Ishikawa (cell line): ENCODE data around the gene GNG12.

Experiments used
- CEBPB ChIP-seq: IDR thresholded peaks from 2 replicates; pipeline ENCODE4 v1.6.1; 2012
- CREB1 ChIP-seq: IDR thresholded peaks from 2 replicates; pipeline ENCODE4 v1.6.1; 2012; ENCODE audit warnings: low read depth
- EGR1 ChIP-seq: IDR thresholded peaks from 2 replicates; pipeline ENCODE4 v1.6.1; 2012
- EP300 ChIP-seq: IDR thresholded peaks from 2 replicates; pipeline ENCODE4 v1.6.1; 2012; ENCODE audit warnings: borderline replicate concordance
- FOXM1 ChIP-seq: IDR thresholded peaks from 2 replicates; pipeline ENCODE4 v1.6.1; 2012; ENCODE audit warnings: low read depth, borderline replicate concordance
- MAX ChIP-seq: IDR thresholded peaks from 2 replicates; pipeline ENCODE4 v1.6.1; 2012
- NFIC ChIP-seq: IDR thresholded peaks from 2 replicates; pipeline ENCODE4 v1.6.1; 2012
- RAD21 ChIP-seq: IDR thresholded peaks from 2 replicates; pipeline ENCODE4 v1.6.1; 2012; ENCODE audit warnings: low read depth
- REST ChIP-seq: IDR thresholded peaks from 2 replicates; pipeline ENCODE4 v1.6.1; 2012; ENCODE audit warnings: low read depth, mild to moderate bottlenecking
- TAF1 ChIP-seq: IDR thresholded peaks from 2 replicates; pipeline ENCODE4 v1.6.1; 2012; ENCODE audit warnings: low read depth, mild to moderate bottlenecking
- TCF12 ChIP-seq: IDR thresholded peaks from 2 replicates; pipeline ENCODE4 v1.6.1; 2012; ENCODE audit warnings: low read depth
- TEAD4 ChIP-seq: IDR thresholded peaks from 2 replicates; pipeline ENCODE4 v1.6.1; 2012
- USF1 ChIP-seq: IDR thresholded peaks from 2 replicates; pipeline ENCODE4 v1.6.1; 2012
- YY1 ChIP-seq: IDR thresholded peaks from 2 replicates; pipeline ENCODE4 v1.6.1; 2012; ENCODE audit warnings: low read depth
- ZBTB7A ChIP-seq: IDR thresholded peaks from 2 replicates; pipeline ENCODE4 v1.6.1; 2012; ENCODE audit warnings: low read depth

The GNG12 gene

GRCh38 chr1:67673468-67674201 is 159.6 kb downstream of the GNG12 start:
- TF ChIP-seq ZBTB7A (no peak), EP300 (no peak), TEAD4 (no peak), YY1 (no peak), REST (no peak), USF1 (no peak), FOXM1 (no peak), CREB1 (no peak), CEBPB (no peak), RAD21 (no peak), EGR1 (no peak), MAX (no peak), TAF1 (no peak), NFIC (no peak), TCF12 (no peak)

- TF ChIP-seq RAD21 (no peak), TEAD4 (no peak), EP300 (no peak), USF1 (no peak), CREB1 (no peak), YY1 (no peak), EGR1 (no peak), TAF1 (no peak), NFIC (no peak)
Observed at GRCh38 chr1:67672260-67672803, 160.9 kb downstream of the GNG12 start.

GRCh38 chr1:67668660-67669059 is 164.6 kb downstream of the GNG12 start:
- TF ChIP-seq TCF12, result no peak

GRCh38 chr1:67666636-67667035 is 166.6 kb downstream of the GNG12 start:
- TF ChIP-seq EP300 (no peak), CEBPB (no peak), CREB1 (no peak), TCF12 (no peak), USF1 (no peak), FOXM1 (no peak), ZBTB7A (no peak), EGR1 (no peak), YY1 (no peak), MAX (no peak), TAF1 (no peak), REST (no peak), NFIC (no peak), RAD21 (no peak), TEAD4 (no peak)

- TF ChIP-seq CREB1 (no peak), TAF1 (no peak), EGR1 (no peak), USF1 (no peak), MAX (no peak), EP300 (no peak), TCF12 (no peak), FOXM1 (no peak), ZBTB7A (no peak), TEAD4 (no peak), REST (no peak), RAD21 (no peak), NFIC (no peak), CEBPB (no peak), YY1 (no peak)
Observed at GRCh38 chr1:67664048-67664447, 169.2 kb downstream of the GNG12 start.
